ENCODE results near the gene ZNF668.
"Not testable (repeated sequence)": the region's sequence is repeated elsewhere in the genome, so short reads cannot be mapped to it uniquely, and the experiment has no call there.

The ZNF668 gene

GRCh38 chr16:31032736-31033708, 41.0 kb downstream of the ZNF668 start, which contains the start of gene STX4:
Gene STX4 (plus strand): TSS chr16:31033558. CDS start chr16:31033806, 248 bp downstream.
- Mint-ChIP-seq H3K4me3 (peak within 1 kb of the TSS; percentile 98), H3K27me3 (no peaks in the 10 kb centered on the region), H3K27ac (peak within 1 kb of the TSS; percentile 96), H3K9me3 (no peaks in the 10 kb centered on the region), H3K36me3 (peaks cover 14% of the 10 kb centered on the region), H3K4me1 (peaks cover 9% of the 10 kb centered on the region)
- DNase-seq (ENCODE audit: low spot score in 2 of 2) (peak; percentile 94 to 95), ATAC-seq (ENCODE audit: low read depth) (peak; percentile 81)

GRCh38 chr16:31031276-31031675, 42.8 kb downstream of the ZNF668 start:
- DNase-seq (ENCODE audit: low spot score in 2 of 2) (no peak), ATAC-seq (ENCODE audit: low read depth) (no peak)
- Mint-ChIP-seq H3K27me3 (no peaks in the 10 kb centered on the region), H3K4me1 (peaks cover 7% of the 10 kb centered on the region), H3K4me3 (no peak overlapping the region), H3K27ac (peak overlapping the region; percentile 96), H3K9me3 (no peaks in the 10 kb centered on the region), H3K36me3 (peaks cover 10% of the 10 kb centered on the region)

GRCh38 chr16:31029272-31029671, 44.8 kb downstream of the ZNF668 start:
- Mint-ChIP-seq H3K9me3 (no peaks in the 10 kb centered on the region), H3K4me3 (no peak overlapping the region), H3K27ac (no peak overlapping the region), H3K27me3 (no peaks in the 10 kb centered on the region), H3K36me3 (peaks cover 4% of the 10 kb centered on the region), H3K4me1 (peaks cover 7% of the 10 kb centered on the region)
- no peak for ATAC-seq (ENCODE audit: low read depth)
- DNase-seq (ENCODE audit: low spot score in 2 of 2) = no peak

GRCh38 chr16:31025339-31025738, 48.7 kb downstream of the ZNF668 start:
- ATAC-seq (ENCODE audit: low read depth) (no peak), DNase-seq (ENCODE audit: low spot score in 2 of 2) (no peak)
- H3K27ac Mint-ChIP-seq = no peak overlapping the region
- no peaks in the 10 kb centered on the region for H3K9me3 Mint-ChIP-seq
- no peak overlapping the region for H3K4me3 Mint-ChIP-seq
- H3K4me1 Mint-ChIP-seq = no peaks in the 10 kb centered on the region
- H3K36me3 Mint-ChIP-seq = no peaks in the 10 kb centered on the region
- no peaks in the 10 kb centered on the region for H3K27me3 Mint-ChIP-seq

GRCh38 chr16:31023627-31024226, 50.3 kb downstream of the ZNF668 start:
- H3K4me3 Mint-ChIP-seq = no peak overlapping the region
- no peaks in the 10 kb centered on the region for H3K4me1 Mint-ChIP-seq
- no peaks in the 10 kb centered on the region for H3K36me3 Mint-ChIP-seq
- no peak overlapping the region for H3K27ac Mint-ChIP-seq
- ATAC-seq (ENCODE audit: low read depth) (no peak), DNase-seq (ENCODE audit: low spot score in 2 of 2) (no peak)
- no peaks in the 10 kb centered on the region for H3K9me3 Mint-ChIP-seq
- no peaks in the 10 kb centered on the region for H3K27me3 Mint-ChIP-seq

- Mint-ChIP-seq H3K4me1 (no peaks in the 10 kb centered on the region), H3K36me3 (no peaks in the 10 kb centered on the region), H3K9me3 (no peaks in the 10 kb centered on the region), H3K27me3 (no peaks in the 10 kb centered on the region), H3K4me3 (no peak overlapping the region), H3K27ac (no peak overlapping the region)
- ATAC-seq (ENCODE audit: low read depth) (no peak), DNase-seq (ENCODE audit: low spot score in 2 of 2) (no peak)
These were observed 50.8 kb downstream of the ZNF668 start for GRCh38 chr16:31023252-31023602.

GRCh38 chr16:31022544-31023251, 51.3 kb downstream of the ZNF668 start:
- no peak for ATAC-seq (ENCODE audit: low read depth)
- H3K36me3 Mint-ChIP-seq = no peaks in the 10 kb centered on the region
- DNase-seq (ENCODE audit: low spot score in 2 of 2) = no peak
- no peak overlapping the region for H3K4me3 Mint-ChIP-seq
- H3K9me3 Mint-ChIP-seq = no peaks in the 10 kb centered on the region
- no peak overlapping the region for H3K27ac Mint-ChIP-seq
- no peaks in the 10 kb centered on the region for H3K4me1 Mint-ChIP-seq
- H3K27me3 Mint-ChIP-seq = no peaks in the 10 kb centered on the region

- no peak for DNase-seq (ENCODE audit: low spot score in 2 of 2)
- no peak overlapping the region for H3K4me3 Mint-ChIP-seq
- no peak for ATAC-seq (ENCODE audit: low read depth)
- H3K27me3 Mint-ChIP-seq = peaks cover 2% of the 10 kb centered on the region
- no peaks in the 10 kb centered on the region for H3K36me3 Mint-ChIP-seq
- no peak overlapping the region for H3K27ac Mint-ChIP-seq
- no peaks in the 10 kb centered on the region for H3K9me3 Mint-ChIP-seq
- H3K4me1 Mint-ChIP-seq = no peaks in the 10 kb centered on the region
These were observed 53.5 kb downstream of the ZNF668 start for GRCh38 chr16:31020536-31020935.

GRCh38 chr16:31017756-31018155, 56.3 kb downstream of the ZNF668 start:
- DNase-seq (ENCODE audit: low spot score in 2 of 2); H3K4me1 Mint-ChIP-seq; H3K27me3 Mint-ChIP-seq; H3K27ac Mint-ChIP-seq; H3K36me3 Mint-ChIP-seq; H3K9me3 Mint-ChIP-seq; ATAC-seq (ENCODE audit: low read depth); H3K4me3 Mint-ChIP-seq: not testable (repeated sequence)

GRCh38 chr16:31016018-31016417, 58.0 kb downstream of the ZNF668 start:
- no peak overlapping the region for H3K27ac Mint-ChIP-seq

GRCh38 chr16:31013292-31013691, 60.7 kb downstream of the ZNF668 start:
- not testable (repeated sequence) for H3K4me3 Mint-ChIP-seq; DNase-seq (ENCODE audit: low spot score in 2 of 2); ATAC-seq (ENCODE audit: low read depth); H3K36me3 Mint-ChIP-seq; H3K27ac Mint-ChIP-seq; H3K9me3 Mint-ChIP-seq
- Mint-ChIP-seq H3K27me3 (peaks cover 25% of the 10 kb centered on the region), H3K4me1 (peaks cover 11% of the 10 kb centered on the region)

More at GRCh38 chr16:31016018-31016417, 58.0 kb downstream of the ZNF668 start:
- peaks cover 3% of the 10 kb centered on the region for H3K9me3 Mint-ChIP-seq
- DNase-seq (ENCODE audit: low spot score in 2 of 2) = no peak
- H3K4me3 Mint-ChIP-seq = no peak overlapping the region
- ATAC-seq (ENCODE audit: low read depth) = no peak
- H3K27me3 Mint-ChIP-seq = peaks cover 13% of the 10 kb centered on the region
- no peaks in the 10 kb centered on the region for H3K36me3 Mint-ChIP-seq
- H3K4me1 Mint-ChIP-seq = peaks cover 11% of the 10 kb centered on the region

GRCh38 chr16:31011815-31012214, 62.2 kb downstream of the ZNF668 start:
- DNase-seq (ENCODE audit: low spot score in 2 of 2); H3K36me3 Mint-ChIP-seq; H3K9me3 Mint-ChIP-seq; H3K27ac Mint-ChIP-seq; ATAC-seq (ENCODE audit: low read depth): not testable (repeated sequence)
- peaks cover 11% of the 10 kb centered on the region for H3K4me1 Mint-ChIP-seq
- H3K27me3 Mint-ChIP-seq = peaks cover 28% of the 10 kb centered on the region
- peak overlapping the region; percentile 38 for H3K4me3 Mint-ChIP-seq
